Measurements from ENCODE around the gene SPTBN5. TPM values are rescaled to one million over a fixed set of nuclear protein-coding genes. Genes with fewer than 3 reads are reported as not detected.

SPTBN5 gene
- total RNA-seq, 4 donors from 2014 or later: 1.3 to 3.3 (median 2.0) TPM

GRCh38 chr15:41849861-41850260, 44.0 kb downstream of the SPTBN5 start:
- intact Hi-C loops (cut with DNase I; ENCODE audit: low total_unique reads): no loop called here
- no peak for DNase-seq (ENCODE audit: low spot score in 2 of 2)
- TF ChIP-seq POLR2A (IDR thresholded peaks at IDR 0.05) (no peak), CTCF (IDR thresholded peaks at IDR 0.05) (no peak)
- H3K4me3 ChIP-seq (ENCODE audit: low read depth, poor library complexity, severe bottlenecking): no peak overlapping the region
- WGBS, 2 donors: 25 to 37% methylated on average over 7 to 8 of the region's 8 CpGs

GRCh38 chr15:41849204-41849603, 44.6 kb downstream of the SPTBN5 start:
- intact Hi-C loops (cut with DNase I; ENCODE audit: low total_unique reads): no loop called here
- TF ChIP-seq CTCF (IDR thresholded peaks at IDR 0.05) (no peak), POLR2A (IDR thresholded peaks at IDR 0.05) (no peak)
- 48 to 51% methylated on average over 6 of the region's 6 CpGs for WGBS, 2 donors

DNA sequence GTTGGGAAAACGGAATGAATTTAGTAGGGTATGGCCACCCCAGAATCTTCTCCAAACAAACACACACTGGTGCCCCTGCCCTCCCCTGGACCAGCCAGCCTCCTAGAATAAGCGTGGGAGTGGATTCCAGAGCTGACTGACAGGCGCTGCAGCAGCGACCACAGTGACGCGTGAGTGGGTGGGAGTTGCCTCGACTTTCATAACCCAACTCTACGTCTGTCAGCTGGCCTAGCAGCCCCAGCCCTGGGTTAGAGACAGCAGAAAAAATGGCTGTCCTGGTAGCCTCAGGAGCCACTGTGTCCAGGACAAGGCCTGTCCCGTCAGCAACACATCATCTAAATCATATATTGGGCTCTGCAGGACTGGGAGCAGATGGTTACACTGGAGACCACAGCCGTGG, 45.2 kb downstream of the SPTBN5 start:
- intact Hi-C loops (cut with DNase I; ENCODE audit: low total_unique reads): no loop called here
- no peak for TF ChIP-seq POLR2A (IDR thresholded peaks at IDR 0.05)
- TF ChIP-seq CTCF (IDR thresholded peaks at IDR 0.05): no peak
- DNase-seq (ENCODE audit: low spot score in 2 of 2): no peak
- WGBS, 2 donors: 56 to 76% methylated on average over 9 to 10 of the region's 10 CpGs
- H3K4me3 ChIP-seq (ENCODE audit: low read depth, poor library complexity, severe bottlenecking): no peak overlapping the region

More at GRCh38 chr15:41849204-41849603, 44.6 kb downstream of the SPTBN5 start:
- no peak for DNase-seq (ENCODE audit: low spot score in 2 of 2)
- no peak overlapping the region for H3K4me3 ChIP-seq (ENCODE audit: low read depth, poor library complexity, severe bottlenecking)

GRCh38 chr15:41847981-41848380, 45.9 kb downstream of the SPTBN5 start:
- no peak overlapping the region for H3K4me3 ChIP-seq (ENCODE audit: low read depth, poor library complexity, severe bottlenecking)
- no peak for DNase-seq (ENCODE audit: low spot score in 2 of 2)
- intact Hi-C loops (cut with DNase I; ENCODE audit: low total_unique reads): no loop called here
- 93 to 95% methylated on average over 9 of the region's 9 CpGs for WGBS, 2 donors
- no peak for TF ChIP-seq POLR2A (IDR thresholded peaks at IDR 0.05)
- no peak for TF ChIP-seq CTCF (IDR thresholded peaks at IDR 0.05)

- intact Hi-C loops (cut with DNase I; ENCODE audit: low total_unique reads): no loop called here
- H3K4me3 ChIP-seq (ENCODE audit: low read depth, poor library complexity, severe bottlenecking): no peak overlapping the region
- 86 to 90% methylated on average over 14 of the region's 14 CpGs for WGBS, 2 donors
- no peak for DNase-seq (ENCODE audit: low spot score in 2 of 2)
- no peak for TF ChIP-seq POLR2A (IDR thresholded peaks at IDR 0.05)
- no peak for TF ChIP-seq CTCF (IDR thresholded peaks at IDR 0.05)
These were observed 46.6 kb downstream of the SPTBN5 start for GRCh38 chr15:41847206-41847605.

DNA sequence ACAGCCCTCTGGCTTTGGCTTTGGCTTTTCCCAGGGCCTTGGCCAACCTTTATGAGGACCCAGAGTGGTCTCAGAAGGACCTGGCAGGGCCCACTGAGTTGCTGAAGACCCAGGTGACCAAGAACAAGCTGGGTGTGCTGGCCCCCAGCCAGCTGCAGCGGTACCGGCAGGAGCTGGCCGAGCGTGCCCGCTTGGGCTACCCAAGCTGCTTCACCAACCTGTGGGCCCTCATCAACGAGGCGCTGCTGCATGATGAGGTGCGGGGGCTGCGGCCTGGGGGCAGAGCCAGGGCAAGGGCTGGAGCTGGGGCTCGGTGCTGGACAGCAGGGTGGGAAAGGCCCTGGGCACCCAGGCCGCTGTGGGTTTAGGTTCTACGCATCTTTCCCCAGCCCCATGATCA, 49.0 kb downstream of the SPTBN5 start:
- intact Hi-C loops (cut with DNase I; ENCODE audit: low total_unique reads): no loop called here
- TF ChIP-seq POLR2A (IDR thresholded peaks at IDR 0.05) (no peak), CTCF (IDR thresholded peaks at IDR 0.05) (no peak)
- WGBS, 2 donors: 88 to 89% methylated on average over 8 to 12 of the region's 12 CpGs

More for the DNA sequence above, 49.0 kb downstream of the SPTBN5 start:
- H3K4me3 ChIP-seq (ENCODE audit: low read depth, poor library complexity, severe bottlenecking): no peak overlapping the region
- DNase-seq (ENCODE audit: low spot score in 2 of 2): no peak
